Fibroblast of upper back skin (primary cell): ENCODE measurements around the gene NCR2.
"Not testable (repeated sequence)": the region's sequence is repeated elsewhere in the genome, so short reads cannot be mapped to it uniquely, and the experiment has no call there.

Source experiments
- DNase-seq: peaks from one replicate; pipeline ENCODE4 v3.0.0-alpha.2; 2013

Gene NCR2, protein sequence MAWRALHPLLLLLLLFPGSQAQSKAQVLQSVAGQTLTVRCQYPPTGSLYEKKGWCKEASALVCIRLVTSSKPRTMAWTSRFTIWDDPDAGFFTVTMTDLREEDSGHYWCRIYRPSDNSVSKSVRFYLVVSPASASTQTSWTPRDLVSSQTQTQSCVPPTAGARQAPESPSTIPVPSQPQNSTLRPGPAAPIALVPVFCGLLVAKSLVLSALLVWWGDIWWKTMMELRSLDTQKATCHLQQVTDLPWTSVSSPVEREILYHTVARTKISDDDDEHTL

DNA sequence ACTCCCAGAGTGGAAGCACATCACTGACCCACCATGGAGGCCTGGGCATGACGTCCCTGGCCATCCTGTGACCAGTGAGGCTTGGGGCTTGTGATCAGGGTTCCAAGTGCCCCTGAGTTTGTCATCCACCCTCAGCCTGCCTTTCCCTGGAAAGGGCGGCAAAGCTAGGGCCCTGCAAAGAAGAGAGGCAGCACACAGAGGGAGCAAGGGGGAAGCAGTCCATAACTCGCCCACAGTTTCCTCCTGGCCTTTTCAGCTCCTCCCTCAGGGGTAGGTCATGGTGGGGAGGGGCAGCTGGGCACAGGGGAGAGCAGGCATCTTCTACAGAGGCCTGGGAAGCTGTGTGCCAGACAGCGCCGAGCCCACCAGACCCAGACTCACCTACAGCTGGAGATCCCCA lies at the start of gene NCR2:
NCR2 (plus strand) TSS at position 313 of the 400 bp plus-strand sequence. CDS start 269 bp downstream, outside the sequence.
- DNase-seq = no peak

DNA sequence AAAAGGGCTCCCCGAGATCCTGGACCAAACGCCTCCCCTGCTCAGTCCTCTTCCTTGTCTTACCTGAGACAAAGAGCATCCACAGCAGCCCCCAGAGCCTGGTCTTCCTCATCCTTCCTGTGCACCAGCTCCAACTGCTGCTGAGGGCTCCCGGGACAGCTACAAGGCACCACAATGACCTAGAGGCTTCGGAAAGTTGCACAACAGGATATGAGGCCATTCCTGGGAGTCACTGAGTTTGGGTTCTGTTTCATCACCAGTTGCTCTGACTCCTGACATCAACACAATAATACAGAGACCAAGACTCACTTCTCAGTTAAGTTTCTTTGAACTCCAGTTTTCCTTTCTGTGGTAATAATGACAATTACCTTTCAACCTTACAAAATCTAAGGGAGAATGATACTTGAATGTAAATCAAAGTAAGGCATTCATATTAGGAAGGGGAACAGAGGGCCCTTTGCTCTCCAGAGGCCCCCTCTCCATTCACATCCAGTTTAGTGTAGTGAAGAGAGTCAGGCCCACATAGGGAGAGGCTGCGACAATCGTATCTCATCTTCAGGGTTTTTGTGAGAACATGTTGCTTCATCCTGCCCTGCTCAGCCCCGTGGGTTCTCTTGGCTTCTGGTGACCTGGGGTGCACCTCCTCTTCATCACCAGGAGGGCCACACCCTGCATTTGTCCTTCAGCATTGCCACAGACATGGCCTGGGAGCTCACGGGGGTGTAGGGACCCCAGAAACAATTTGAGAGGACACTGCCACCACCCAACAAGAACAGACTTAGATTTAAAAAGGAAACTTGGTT lies 48.7 kb upstream of the NCR2 start, which contains the start of gene TREM1:
TREM1 (minus strand) TSS at position 139 of the 803 bp plus-strand sequence; CDS start at position 112, 27 bp downstream.
- peak; percentile 61 for DNase-seq

DNA sequence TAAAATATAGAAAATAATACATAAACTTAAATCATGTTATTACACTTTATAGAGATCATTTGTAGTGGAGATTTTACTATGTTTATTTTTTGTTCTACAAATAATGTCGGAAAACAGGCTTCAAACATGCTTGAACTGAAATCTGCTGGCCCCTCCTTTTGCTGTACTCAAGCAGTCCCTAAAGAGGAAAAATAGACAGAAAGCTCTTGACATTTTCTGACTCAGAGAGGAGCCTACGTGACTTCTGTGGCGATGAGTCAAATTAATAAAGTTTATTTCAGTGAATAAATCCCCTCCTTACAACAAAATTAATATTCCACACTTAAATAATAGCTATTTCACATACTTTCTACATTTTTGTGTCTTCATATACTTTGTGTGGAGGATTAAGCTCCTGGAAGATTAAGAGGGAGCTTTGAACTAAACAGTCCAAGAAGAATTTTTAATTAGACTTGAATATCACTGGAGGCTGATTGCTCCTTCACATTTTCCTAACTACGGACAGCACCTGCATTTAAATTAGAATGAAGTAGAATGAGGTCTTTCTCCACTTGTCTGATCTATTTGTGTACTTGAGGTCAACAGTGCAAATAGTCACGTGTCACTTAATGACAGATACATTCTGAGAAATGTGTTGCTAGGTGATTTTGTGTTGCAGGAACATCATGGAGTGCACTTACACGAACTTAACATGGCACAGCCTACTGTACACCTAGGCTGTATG lies 47.2 kb upstream of the NCR2 start:
- peak; percentile 22 for DNase-seq

DNA sequence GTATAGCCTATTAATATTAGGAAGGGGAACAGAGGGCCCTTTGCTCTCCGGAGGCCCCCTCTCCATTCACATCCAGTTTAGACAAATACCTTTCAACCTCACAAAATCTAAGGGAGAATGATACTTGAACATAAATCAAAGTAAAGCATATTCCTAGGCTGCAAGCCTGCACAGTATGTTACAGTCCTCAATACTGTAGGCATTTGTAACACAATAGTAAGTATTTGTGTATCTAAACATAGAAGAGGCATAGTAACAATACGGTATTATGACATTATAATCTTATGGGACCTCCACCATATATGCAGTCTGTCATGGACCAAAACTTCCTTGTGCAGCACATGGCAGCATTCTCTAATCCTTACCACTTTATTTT lies 46.7 kb upstream of the NCR2 start:
- DNase-seq = no peak

DNA sequence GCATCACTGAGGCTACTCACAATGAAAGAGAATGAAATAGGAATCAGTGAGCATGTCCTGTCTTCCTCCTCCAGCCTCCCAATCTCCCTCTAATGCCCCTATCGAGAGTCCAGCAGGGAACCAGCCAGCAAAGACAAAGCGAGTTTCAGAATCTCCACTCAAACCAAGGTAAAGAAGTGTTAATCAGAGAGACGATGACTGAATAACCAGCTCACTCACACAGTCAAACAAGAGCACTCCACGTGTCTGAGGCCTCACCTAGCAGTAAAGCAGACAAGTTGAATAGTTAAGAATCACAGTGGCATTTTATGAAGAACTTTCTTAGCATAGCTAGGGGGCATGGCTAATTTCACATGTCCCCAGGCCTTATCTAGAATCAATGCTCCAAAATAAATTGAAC lies 45.6 kb upstream of the NCR2 start:
- DNase-seq = no peak

DNA sequence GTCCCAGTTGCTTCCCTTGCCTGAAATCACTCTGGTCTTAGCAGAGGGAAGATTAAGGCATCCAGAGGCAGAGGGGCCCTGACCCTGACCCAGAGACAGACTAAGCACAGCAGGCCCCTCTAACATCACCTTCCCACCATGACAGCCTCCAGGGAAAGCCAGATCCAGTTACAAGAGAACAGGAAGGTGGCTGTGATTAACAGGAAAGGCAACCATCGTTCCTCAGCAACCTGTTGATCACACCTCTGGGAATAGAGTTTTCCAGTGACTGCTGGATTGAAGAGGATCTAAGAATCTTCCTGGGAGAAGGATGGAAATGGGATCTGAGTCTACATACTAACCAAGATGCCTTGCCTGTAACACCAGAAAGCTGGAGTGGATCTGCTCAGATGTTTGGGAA lies 43.7 kb upstream of the NCR2 start:
- DNase-seq = no peak

DNA sequence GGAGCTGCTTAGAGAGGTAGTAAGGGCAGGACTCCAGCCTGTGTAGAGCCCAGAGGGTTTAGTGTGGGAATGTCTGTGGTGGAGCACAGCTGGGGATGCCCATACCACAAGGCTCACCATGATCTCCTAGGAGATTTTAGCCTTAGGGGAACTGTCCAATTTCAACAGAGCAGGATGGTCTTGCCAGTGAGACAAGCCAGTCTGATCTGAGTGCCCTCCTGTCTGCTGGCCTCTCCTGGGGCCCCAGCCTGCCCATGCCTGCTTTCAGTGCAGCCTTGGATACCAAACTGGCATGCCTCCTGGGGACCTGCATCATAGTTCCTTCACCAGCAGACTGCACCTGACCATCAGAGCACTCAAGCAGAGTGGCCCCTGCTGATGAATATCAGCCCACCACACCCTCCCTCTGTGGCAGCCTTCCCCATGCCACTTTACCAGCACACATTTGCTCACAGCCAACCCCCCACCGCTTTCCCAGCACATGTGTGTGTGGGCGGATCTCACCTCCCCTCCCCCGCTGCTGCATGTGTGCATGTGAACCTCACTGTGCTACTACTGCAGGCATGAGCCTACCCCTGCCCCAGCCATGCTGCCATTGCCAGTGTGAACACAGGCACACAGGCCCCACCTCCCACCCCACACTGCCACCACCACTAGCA lies 41.1 kb upstream of the NCR2 start:
- no peak for DNase-seq

DNA sequence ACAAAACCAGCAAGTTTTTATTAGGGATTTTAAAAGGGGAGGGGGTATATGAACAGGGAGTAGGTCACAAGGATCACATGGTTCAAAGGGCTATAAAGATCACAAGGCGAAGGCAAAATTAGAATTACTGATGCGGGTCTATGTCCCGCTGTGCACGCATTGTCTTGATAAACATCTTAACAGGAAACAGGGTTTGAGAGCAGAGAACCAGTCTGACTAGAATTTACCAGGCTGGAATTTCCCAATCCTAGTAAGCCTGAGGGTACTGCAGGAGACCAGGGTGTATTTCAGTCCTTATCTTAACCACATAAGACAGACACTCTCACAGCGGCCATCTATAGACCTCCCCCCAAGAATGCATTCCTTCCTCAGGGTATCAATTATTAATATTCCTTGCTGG lies 38.2 kb upstream of the NCR2 start:
- DNase-seq = not testable (repeated sequence)

DNA sequence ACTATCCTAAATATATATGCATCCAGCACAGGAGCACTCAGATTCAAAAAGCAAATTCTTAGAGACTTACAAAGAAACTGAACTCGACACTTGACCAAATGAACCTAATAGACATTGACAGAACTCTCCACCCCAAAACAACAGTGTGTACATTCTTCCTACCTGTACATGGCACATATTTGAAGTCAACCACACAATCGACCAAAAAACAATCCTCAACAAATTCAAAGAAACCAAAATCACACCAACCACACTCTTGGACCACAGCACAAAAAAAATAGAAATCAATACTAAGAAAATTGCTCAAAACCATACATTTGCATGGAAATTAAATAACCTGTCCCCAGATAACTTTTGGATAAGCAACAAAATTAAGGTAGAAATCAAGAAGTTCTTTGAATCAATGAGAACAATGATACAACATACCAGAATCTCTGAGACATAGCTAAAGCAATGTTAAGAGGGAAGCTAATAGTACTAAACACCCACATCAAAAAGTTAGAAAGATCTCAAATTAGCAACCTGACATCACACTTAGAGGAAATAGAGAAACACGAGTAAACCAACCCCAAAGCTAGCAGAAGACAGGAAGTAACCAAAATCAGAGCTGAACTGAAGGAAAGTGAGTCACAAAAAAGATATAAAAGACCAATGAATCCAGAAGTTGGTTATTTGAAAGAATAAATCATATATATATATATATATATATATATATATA lies 36.5 kb upstream of the NCR2 start:
- DNase-seq = no peak

DNA sequence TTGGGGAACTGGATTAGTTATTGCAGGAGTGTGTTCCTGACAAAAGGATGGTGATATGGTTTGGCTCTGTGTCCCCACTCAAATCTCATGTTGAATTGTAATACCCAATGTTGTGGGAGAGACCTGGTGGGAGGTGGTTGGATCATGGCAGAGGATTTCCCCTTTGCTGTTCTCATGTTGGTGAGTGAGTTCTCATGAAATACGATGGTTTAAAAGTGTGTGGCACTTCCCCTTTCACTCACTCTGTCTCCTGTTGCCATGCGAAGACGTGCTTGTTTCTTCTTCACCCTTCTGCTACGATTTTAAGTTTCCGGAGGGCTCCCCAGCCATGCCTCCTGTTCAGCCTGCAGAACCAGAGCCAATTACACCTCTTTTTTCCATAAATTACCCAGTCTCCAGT lies 32.8 kb upstream of the NCR2 start:
- DNase-seq = no peak

DNA sequence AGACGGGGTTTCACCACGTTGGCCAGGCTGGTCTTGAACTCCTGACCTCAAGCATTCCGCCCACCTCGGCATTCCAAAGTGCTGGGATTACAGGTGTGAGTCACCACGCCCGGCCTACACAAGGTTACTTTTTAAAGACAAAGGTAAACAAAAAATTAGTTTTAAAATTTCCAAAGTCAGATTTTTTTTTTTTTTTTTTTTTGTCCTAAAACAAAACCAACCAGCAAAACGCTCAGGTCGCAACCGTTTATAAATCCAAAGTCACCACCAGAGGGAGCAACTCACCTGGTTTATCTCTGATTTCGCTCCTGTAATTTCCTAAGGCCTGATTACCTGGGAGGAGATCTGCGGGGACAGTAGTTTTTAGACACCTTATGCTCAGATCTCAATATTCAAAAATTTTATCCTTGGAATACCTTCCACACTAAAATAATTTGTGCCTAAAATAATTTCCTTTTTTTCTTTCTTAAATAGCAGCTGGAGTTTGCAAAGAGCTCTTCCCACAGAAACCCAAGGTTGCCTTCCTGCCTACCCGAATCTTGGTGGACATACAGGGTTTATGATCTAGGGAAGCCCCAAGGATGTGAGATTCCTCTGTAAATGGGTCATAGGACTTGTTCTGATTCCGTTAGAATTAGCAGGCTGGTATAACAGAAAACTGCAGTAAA lies 29.1 kb upstream of the NCR2 start:
- peak; percentile 33 for DNase-seq

DNA sequence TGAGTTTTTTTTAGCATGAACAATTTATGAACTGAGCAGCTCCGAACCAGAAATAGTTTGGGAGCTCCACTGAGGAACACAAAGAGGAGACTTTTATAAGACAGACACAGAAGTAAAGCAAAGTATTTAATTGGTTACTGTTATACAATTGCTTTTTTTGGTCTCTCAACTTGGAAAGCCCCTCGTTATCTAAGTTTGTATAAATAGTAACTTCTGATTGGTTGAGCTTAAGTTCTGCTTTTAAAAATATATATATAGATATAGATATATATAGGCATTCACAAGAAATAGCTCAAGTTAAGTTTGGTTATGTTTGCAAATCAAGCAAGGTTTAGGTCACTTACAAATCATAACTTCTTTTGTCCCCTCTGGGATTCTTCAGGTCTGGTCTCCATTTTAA lies 20.2 kb upstream of the NCR2 start:
- no peak for DNase-seq

DNA sequence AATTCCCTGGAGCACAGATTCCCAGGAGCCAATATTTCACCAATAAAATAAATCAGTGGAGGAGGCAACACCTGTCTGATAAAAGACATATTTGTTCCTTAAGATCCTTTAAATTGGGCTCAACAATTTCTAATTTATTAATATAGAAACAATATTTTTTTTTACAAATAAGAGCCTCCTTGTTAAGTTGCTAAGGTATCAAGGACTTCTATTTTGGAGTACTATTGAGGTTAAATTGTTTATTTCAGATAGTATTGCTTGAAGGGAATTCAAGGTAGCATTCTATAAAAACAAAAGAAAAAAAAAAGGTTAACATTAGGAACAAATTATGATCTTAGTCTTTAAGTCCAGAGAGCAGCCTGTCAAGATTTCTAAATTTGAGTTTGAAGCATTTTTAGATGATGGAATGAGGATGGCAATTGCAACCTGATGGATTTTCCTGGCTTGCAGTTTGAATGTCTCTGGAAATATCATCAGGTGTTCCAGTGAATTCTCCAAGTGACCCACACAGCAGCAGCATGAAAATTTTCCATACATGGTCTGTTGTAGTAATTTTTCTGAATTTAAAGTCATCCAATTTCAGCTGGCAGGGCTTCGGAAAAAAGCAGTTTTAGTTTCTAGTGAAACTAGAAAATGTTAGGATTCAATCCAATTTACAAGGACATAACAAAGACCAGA lies 19.3 kb upstream of the NCR2 start:
- no peak for DNase-seq

DNA sequence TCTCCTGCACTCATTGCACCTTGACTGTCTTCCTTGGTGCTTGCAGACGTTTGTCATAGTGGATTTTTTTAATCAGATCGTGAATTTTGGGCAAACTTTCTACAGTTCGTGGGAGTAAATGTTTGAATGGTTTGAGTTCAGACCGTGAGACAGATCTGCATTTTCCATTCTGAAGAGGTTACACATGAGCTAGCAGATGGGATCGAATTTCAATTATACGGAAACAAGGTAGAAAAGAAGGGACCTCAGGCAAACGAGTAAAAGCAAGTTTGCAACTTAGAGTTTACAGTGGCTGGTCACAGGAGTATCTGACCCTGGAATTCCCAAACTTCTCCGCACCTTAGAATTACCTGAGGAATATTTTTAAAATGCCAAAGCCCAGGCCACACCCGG lies 17.2 kb upstream of the NCR2 start:
- no peak for DNase-seq

DNA sequence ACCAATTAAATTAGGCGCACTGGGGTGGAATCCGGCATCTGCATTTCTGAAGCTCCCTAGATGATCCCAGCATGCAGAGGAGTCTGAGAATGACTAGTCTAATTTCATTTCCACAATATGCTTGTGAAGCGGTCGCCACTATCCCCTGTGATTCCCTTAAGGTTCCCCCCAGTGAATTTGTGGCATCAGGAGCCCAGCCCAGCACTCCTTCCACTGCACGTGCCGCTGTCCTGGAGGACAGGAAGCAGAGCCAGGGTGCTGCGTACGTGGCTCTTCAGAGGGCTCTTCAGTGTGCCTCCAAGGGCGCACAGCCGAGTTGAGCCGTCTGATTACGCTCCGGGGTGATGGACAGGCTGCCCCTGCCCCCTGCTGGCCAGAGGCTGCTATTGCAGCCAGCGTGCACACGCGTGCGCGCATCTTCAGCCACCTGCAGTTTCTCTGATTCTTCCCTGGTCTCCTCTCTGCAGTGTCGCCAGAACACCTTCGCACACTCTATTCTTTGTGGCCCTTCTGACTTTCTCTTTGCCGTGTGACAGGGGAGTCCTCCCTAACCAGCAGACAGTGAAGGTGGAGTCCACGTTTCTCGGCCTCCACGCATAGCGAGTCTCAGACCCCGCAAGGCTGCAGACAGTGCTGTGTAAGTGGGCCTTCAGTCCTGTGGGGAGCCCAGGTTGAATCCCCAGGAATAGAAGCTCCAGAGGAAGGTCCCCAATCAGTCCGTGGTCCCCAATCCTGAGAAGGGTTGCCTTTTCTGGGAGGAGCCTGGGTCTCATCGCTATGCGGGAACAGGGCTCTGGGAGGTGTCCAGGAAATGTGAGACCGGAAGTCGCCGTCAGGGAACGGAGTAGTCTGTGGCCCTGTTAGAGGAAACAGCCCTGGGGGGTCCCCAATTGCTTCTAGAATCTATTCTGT lies 16.5 kb upstream of the NCR2 start:
- DNase-seq = peak; percentile 75

DNA sequence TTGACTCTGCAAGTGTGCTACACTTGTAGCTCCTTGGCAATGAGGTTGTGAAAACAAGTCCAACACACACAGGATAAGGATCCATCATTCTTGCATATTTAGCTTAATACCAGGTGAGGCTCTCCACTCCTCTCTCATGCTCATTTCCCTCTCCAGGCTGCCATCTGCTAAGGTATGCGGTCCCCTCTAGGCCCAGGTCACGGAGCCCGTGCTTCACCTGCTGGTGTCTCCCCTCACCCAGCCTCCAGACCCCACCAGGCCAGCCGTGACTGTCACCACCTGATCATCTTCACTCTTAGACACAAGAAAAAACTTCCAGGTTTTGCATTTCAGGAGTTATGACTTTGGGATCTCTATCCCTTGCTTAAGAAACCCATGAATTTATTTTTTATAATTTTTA lies 14.2 kb upstream of the NCR2 start:
- DNase-seq = no peak

DNA sequence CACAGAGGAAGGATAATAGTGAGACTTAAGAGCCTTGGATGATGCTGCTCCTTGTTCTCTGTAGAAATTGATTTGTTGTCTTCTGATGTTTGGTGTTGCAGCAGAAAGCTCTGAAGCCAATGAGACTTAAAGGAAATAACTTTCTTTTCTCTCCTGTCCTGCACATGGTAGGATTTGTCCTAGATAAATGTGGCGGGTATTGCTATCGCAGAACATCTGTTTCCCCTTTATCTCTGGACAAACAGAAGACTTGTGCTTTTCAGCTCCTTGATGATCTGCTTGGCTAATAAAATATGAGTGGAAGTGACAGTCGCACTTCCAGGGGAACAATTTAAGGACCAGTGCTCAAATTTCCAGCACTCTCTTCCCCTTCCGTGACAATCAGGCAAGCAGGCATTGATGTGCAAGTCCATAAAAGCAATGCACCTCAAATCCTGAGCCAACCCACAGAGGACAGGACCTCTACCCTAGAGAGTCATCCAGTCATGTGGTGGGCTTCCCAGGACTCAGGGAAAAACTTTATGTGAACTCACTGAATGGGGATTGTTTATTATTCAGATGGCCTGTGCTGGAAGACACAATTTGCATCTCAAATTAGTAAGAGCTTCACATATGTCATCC lies 9.9 kb upstream of the NCR2 start:
- no peak for DNase-seq

DNA sequence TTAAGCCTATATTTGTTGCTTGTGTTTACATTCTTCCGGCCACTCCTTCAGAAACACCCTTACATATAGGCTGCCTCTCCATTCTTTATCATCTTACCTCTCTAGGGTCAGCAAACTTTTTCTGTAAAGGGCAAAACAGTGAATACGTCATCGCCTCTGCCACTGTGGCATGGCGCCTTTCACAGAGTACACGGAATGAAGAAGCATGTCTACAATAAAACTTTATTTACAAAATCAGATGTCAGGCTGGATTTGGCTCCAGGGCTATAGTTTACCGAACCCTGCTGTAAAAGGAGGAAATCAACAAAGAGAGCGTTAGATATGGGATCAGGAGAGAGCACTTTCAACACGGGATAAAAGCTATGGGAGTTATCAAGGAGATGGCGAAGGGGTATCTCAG lies 9.3 kb upstream of the NCR2 start:
- no peak for DNase-seq

DNA sequence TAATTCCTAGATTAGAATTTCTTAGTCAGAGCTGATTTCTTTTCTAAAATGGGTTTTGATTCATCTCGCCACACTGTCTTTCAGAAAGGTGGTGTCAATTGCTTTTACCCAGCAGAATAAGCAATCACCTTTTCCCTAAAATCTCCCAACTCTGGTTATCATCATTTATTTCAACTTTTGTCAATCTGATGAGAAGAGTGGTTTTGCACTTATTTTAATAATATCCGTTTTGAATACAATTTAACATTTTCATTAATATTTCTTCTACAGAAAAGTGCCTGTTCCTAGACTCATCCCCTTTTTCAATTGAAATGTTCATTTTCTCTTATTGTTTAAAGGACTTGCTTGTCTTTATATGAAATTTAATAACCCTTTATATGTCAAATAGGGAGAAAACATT lies 8.2 kb upstream of the NCR2 start:
- DNase-seq = no peak
